GM18858 (cell line): ENCODE data around the gene CASP1.
"Not testable (repeated sequence)": the region's sequence is repeated elsewhere in the genome, so short reads cannot be mapped to it uniquely, and the experiment has no call there.

Experiments used
- ATAC-seq: cut with Tn5 transposase; IDR thresholded peaks from one replicate; pipeline ENCODE4 v1.9.1; 2021; ENCODE audit not compliant: unreplicated experiment

CASP1 gene

GRCh38 chr11:105034813-105035620 lies at the start of gene CASP1:
Gene CASP1, minus strand, starts transcription at chr11:105035144. Its CDS starts 31 bp downstream, at chr11:105035113.
- peak; percentile 90 for ATAC-seq

- ATAC-seq: no peak
These were observed 46.6 kb upstream of the CASP1 start for GRCh38 chr11:105081412-105082150.

- ATAC-seq: not testable (repeated sequence)
These were observed 45.4 kb upstream of the CASP1 start for GRCh38 chr11:105080171-105080906.

GRCh38 chr11:105078283-105078682 lies 43.3 kb upstream of the CASP1 start:
- no peak for ATAC-seq

- ATAC-seq: peak; percentile 49
These were observed 42.3 kb upstream of the CASP1 start for GRCh38 chr11:105077141-105077790.

GRCh38 chr11:105074166-105074530 lies 39.2 kb upstream of the CASP1 start:
- ATAC-seq: no peak

- no peak for ATAC-seq
These were observed 38.7 kb upstream of the CASP1 start for GRCh38 chr11:105073456-105074165.

- not testable (repeated sequence) for ATAC-seq
These were observed 37.1 kb upstream of the CASP1 start for GRCh38 chr11:105072080-105072479.

GRCh38 chr11:105071089-105071732 lies 36.3 kb upstream of the CASP1 start:
- ATAC-seq: no peak

GRCh38 chr11:105070306-105070705 lies 35.4 kb upstream of the CASP1 start:
- ATAC-seq: no peak

GRCh38 chr11:105069749-105070148 lies 34.8 kb upstream of the CASP1 start:
- ATAC-seq: not testable (repeated sequence)

GRCh38 chr11:105063245-105063941 lies 28.4 kb upstream of the CASP1 start:
- ATAC-seq: not testable (repeated sequence)

- no peak for ATAC-seq
These were observed 22.5 kb upstream of the CASP1 start for GRCh38 chr11:105057432-105057831.

- no peak for ATAC-seq
These were observed 21.5 kb upstream of the CASP1 start for GRCh38 chr11:105056446-105056845.

GRCh38 chr11:105054723-105055493 lies 20.0 kb upstream of the CASP1 start:
- no peak for ATAC-seq

GRCh38 chr11:105052487-105052886 lies 17.5 kb upstream of the CASP1 start:
- no peak for ATAC-seq

- ATAC-seq: no peak
These were observed 16.6 kb upstream of the CASP1 start for GRCh38 chr11:105051559-105051958.

- no peak for ATAC-seq
These were observed 14.5 kb upstream of the CASP1 start for GRCh38 chr11:105049481-105049880.
